Natural killer cell (primary cell): ENCODE results near the gene CARS1. TPM values are rescaled to one million over a fixed set of nuclear protein-coding genes. Genes with fewer than 3 reads are reported as not detected.

Source experiments
- ATAC-seq, 3 donors: fragments of 150-1000 bp in 2 of 3; fragments of 200-7000 bp in 1 of 3; cut with Tn5 transposase; 1 replicate in 1 of 3; 2 replicates in 2 of 3; pipeline ENCODE4 v1.10.0; 2021; ENCODE audit warnings: mild to moderate bottlenecking in 2 of 3, moderate library complexity in 2 of 3
- DNase-seq, 2 donors: peaks; one replicate each; pipeline versions ENCODE4 v3.0.0 to v3.0.0-alpha.2; 2013 to 2021; ENCODE audit warnings: mixed read lengths in 1 of 2
- H3K27ac ChIP-seq: one replicate; pipeline ENCODE4 v1.5.1; 2013; ENCODE audit warnings: mild to moderate bottlenecking, low read length
- H3K27me3 ChIP-seq: one replicate; pipeline ENCODE4 v1.6.1; 2013; ENCODE audit warnings: low read length; ENCODE audit not compliant: control insufficient read depth, insufficient read depth
- H3K36me3 ChIP-seq: one replicate; pipeline ENCODE4 v1.6.1; 2013; ENCODE audit warnings: low read length; ENCODE audit not compliant: control insufficient read depth, insufficient read depth
- H3K4me1 ChIP-seq: one replicate; pipeline ENCODE4 v1.6.1; 2013; ENCODE audit warnings: low read length; ENCODE audit not compliant: control insufficient read depth, insufficient read depth
- H3K4me3 ChIP-seq: one replicate; pipeline ENCODE4 v1.5.1; 2013; ENCODE audit warnings: low read length
- H3K9me3 ChIP-seq: one replicate; pipeline ENCODE4 v1.6.1; 2013; ENCODE audit warnings: low read length; ENCODE audit not compliant: control insufficient read depth, insufficient read depth
- H3K27ac Mint-ChIP-seq, 2 donors: one replicate each; pipeline ENCODE4 v1.8.0; 2022; ENCODE audit warnings: mild to moderate bottlenecking in 2 of 2, mixed read lengths in 2 of 2, moderate library complexity in 1 of 2
- H3K27me3 Mint-ChIP-seq, 2 donors: one replicate each; pipeline ENCODE4 v1.8.0; 2022; ENCODE audit warnings: low read depth in 2 of 2, mixed read lengths in 2 of 2
- H3K36me3 Mint-ChIP-seq: one replicate; pipeline ENCODE4 v1.8.0; 2022; ENCODE audit warnings: mixed read lengths
- H3K4me1 Mint-ChIP-seq, 2 donors: one replicate each; pipeline ENCODE4 v1.8.0; 2022; ENCODE audit warnings: mixed read lengths in 2 of 2
- H3K4me3 Mint-ChIP-seq: one replicate; pipeline ENCODE4 v1.8.0; 2022; ENCODE audit warnings: mild to moderate bottlenecking, moderate library complexity, mixed read lengths
- H3K9me3 Mint-ChIP-seq, 2 donors: one replicate each; pipeline ENCODE4 v1.8.0; 2022; ENCODE audit warnings: mixed read lengths in 2 of 2
- CTCF ChIP-seq: fragments of 200-600 bp; IDR thresholded peaks from one replicate; pipeline ENCODE4 v1.8.0; 2022; ENCODE audit warnings: antibody characterized with exemption
- WGBS: methylation state at CpG from one replicate; pipeline ENCODE4 v1.1.7; 2013; ENCODE audit warnings: missing lambda C conversion rate; ENCODE audit not compliant: insufficient coverage; 5-methylcytosine and 5-hydroxymethylcytosine counted together
- intact Hi-C: fragments of 100-400 bp; cut with micrococcal nuclease; formaldehyde crosslinking; loops from one replicate; pipeline ENCODE4 v1.14.2; 2022
- total RNA-seq, 4 donors: library from RNA; stranded (reverse); fragments of 120-200 nt in 1 of 4; gene quantifications; one replicate each; pipeline versions ENCODE4 v1.2.3 to v1.2.4, GENCODE V29; 2013 to 2022

CARS1 gene
- total RNA-seq, 3 donors from 2014 or later (not counting 1 experiment from before 2014, with no cell fraction given) = 47.9 to 51.3 (median 50.3) TPM

GRCh38 chr11:3101921-3102640 lies 44.9 kb upstream of the CARS1 start:
- ATAC-seq = no peak
- intact Hi-C loops = loop anchor here (5.0 kb wide), 1 partner anchor 110 kb away; the partner anchor contains the start of gene NAP1L4
- H3K36me3 Mint-ChIP-seq = no peaks in the 10 kb centered on the region

GRCh38 chr11:3099178-3099577 lies 42.0 kb upstream of the CARS1 start:
- intact Hi-C loops = no loop called here
- peak overlapping the region; percentile 85 for H3K4me3 Mint-ChIP-seq
- ATAC-seq = peak; percentile 71 to 84 (median 77)
- Histone ChIP-seq H3K27ac (peak overlapping the region; percentile 62), H3K4me3 (no peak overlapping the region), H3K36me3 (peaks cover 40% of the 10 kb centered on the region), H3K27me3 (no peaks in the 10 kb centered on the region), H3K4me1 (peaks cover 41% of the 10 kb centered on the region), H3K9me3 (no peaks in the 10 kb centered on the region)
- peak overlapping the region; percentile 86 to 89 for H3K27ac Mint-ChIP-seq
- H3K27me3 Mint-ChIP-seq = no peaks in the 10 kb centered on the region
- 68% methylated on average over 3 of the region's 3 CpGs for WGBS
- peaks cover 7% of the 10 kb centered on the region for H3K36me3 Mint-ChIP-seq
- no peak for TF ChIP-seq CTCF
- H3K9me3 Mint-ChIP-seq = no peaks in the 10 kb centered on the region
- H3K4me1 Mint-ChIP-seq = peaks cover 42 to 63% of the 10 kb centered on the region in 2 donors
- no peak for DNase-seq

More at GRCh38 chr11:3101921-3102640, 44.9 kb upstream of the CARS1 start:
- Histone ChIP-seq H3K27ac (no peak overlapping the region), H3K4me3 (no peak overlapping the region), H3K4me1 (peaks cover 41% of the 10 kb centered on the region), H3K27me3 (no peaks in the 10 kb centered on the region), H3K9me3 (no peaks in the 10 kb centered on the region), H3K36me3 (peaks cover 43% of the 10 kb centered on the region)
- Mint-ChIP-seq H3K27ac (peak overlapping the region; percentile 86 to 89), H3K27me3 (no peaks in the 10 kb centered on the region), H3K9me3 (no peaks in the 10 kb centered on the region), H3K4me3 (peak overlapping the region; percentile 47), H3K4me1 (peaks cover 42 to 70% of the 10 kb centered on the region in 2 donors)
- DNase-seq = no peak
- 86% methylated on average over 20 of the region's 20 CpGs for WGBS
- TF ChIP-seq CTCF = no peak

- Mint-ChIP-seq H3K4me1 (peaks cover 36 to 56% of the 10 kb centered on the region in 2 donors), H3K36me3 (peaks cover 7% of the 10 kb centered on the region), H3K27ac (peak overlapping the region; percentile 52 to 86), H3K4me3 (peak overlapping the region; percentile 37), H3K27me3 (no peaks in the 10 kb centered on the region), H3K9me3 (no peaks in the 10 kb centered on the region)
- H3K9me3 ChIP-seq = no peaks in the 10 kb centered on the region
- ATAC-seq (no peak), DNase-seq (no peak)
- H3K27ac ChIP-seq = no peak overlapping the region
- intact Hi-C loops = no loop called here
- H3K27me3 ChIP-seq = no peaks in the 10 kb centered on the region
- peaks cover 38% of the 10 kb centered on the region for H3K4me1 ChIP-seq
- H3K36me3 ChIP-seq = peaks cover 53% of the 10 kb centered on the region
- TF ChIP-seq CTCF = no peak
- H3K4me3 ChIP-seq = no peak overlapping the region
- WGBS = 85% methylated on average over 8 of the region's 10 CpGs
Measured at GRCh38 chr11:3096909-3097530, 39.8 kb upstream of the CARS1 start.
